ENCODE results near the gene CREB1. TPM values are rescaled to one million over a fixed set of nuclear protein-coding genes. Genes with fewer than 3 reads are reported as not detected.

The CREB1 gene
- total RNA-seq, 1 donor from 2014 or later: 127 TPM

- intact Hi-C loops (cut with micrococcal nuclease): loop anchor here (2.0 to 5.0 kb wide), 4 partner anchors 20 to 1284 kb away; no protein-coding TSS in a partner anchor
- no peaks in the 10 kb centered on the region for H3K9me3 Mint-ChIP-seq
- ChIA-PET CTCF (interaction anchor here (1.2 to 1.9 kb wide), 2 partner anchors 95 to 388 kb away, joined by 3 to 12 read pairs; partner anchors contain the start of gene METTL21A), POLR2A (interaction anchor here (0.5 to 5.6 kb wide), 53 partner anchors 9 to 1445 kb away, joined by 3 to 128 read pairs (median 5); partner anchors contain the start of genes CCNYL1, FASTKD2, FZD5 and IDH1)
- no peaks in the 10 kb centered on the region for H3K27me3 Mint-ChIP-seq
- peaks cover 38% of the 10 kb centered on the region for H3K36me3 Mint-ChIP-seq (ENCODE audit: low read depth)
- DNase-seq (peak; percentile 51), ATAC-seq (ENCODE audit: low read depth) (peak; percentile 2)
- peak overlapping the region; percentile 95 for H3K4me3 Mint-ChIP-seq
- no peak for TF ChIP-seq CTCF (IDR thresholded peaks at IDR 0.05)
- H3K27ac Mint-ChIP-seq: peak overlapping the region; percentile 100
- H3K4me1 Mint-ChIP-seq: peaks cover 75% of the 10 kb centered on the region
These were observed 634 bp downstream of the CREB1 start for GRCh38 chr2:207530160-207531031.

DNA sequence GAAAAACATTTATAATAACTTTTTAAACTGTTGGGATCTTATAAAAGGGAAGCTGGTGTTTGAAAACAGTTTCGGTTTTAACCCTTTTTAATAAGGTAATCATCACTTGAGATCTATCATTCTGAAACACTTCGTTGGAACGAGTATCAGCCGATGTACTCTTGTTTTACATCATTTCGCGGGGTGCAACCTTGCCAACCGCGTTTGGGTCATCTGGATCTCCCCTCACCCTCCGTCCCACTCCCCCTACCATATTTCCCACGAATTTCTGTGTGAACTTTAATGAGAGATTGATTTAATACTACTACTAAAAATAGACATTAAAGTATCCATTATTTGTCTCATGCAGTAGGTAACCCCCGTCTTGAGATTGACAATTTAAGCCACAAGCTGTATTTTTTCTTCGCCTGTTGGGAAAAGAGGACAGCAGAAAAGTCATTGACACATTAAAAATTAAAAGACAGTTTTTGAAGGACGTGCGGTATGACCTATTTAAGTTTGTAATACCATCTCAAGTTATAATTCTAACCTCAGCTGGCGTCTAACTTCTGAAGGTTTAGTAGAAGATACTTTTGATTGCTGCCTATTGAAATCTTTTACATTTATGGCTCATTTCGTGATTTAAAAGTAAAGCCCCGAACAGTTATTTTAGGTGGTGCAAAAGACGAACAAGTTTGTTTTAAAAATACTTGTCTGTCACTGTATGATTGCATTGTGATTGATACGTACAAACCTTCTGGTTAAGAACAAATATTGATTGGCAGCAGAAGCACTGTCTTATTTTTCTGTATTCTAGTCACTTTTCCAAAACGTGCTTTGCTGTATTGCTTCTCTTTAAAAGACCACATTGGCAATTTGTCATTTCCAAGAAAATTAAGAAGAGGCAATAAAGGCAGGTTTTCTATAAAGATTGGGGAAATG, 1.5 kb downstream of the CREB1 start:
- H3K36me3 Mint-ChIP-seq (ENCODE audit: low read depth): peaks cover 38% of the 10 kb centered on the region
- no peak for ATAC-seq (ENCODE audit: low read depth)
- POLR2A ChIA-PET: interaction anchor here (0.7 to 5.6 kb wide), 38 partner anchors 8 to 797 kb away, joined by 3 to 128 read pairs (median 5); partner anchors contain the start of genes CCNYL1, FASTKD2, FZD5 and KLF7
- peak overlapping the region; percentile 97 for H3K27ac Mint-ChIP-seq
- no peak for TF ChIP-seq CTCF (IDR thresholded peaks at IDR 0.05)
- no peak for DNase-seq
- intact Hi-C loops (cut with micrococcal nuclease): loop anchor here (2.0 to 5.0 kb wide), 4 partner anchors 20 to 1284 kb away; no protein-coding TSS in a partner anchor
- H3K4me1 Mint-ChIP-seq: peaks cover 68% of the 10 kb centered on the region
- H3K27me3 Mint-ChIP-seq: no peaks in the 10 kb centered on the region
- peak overlapping the region; percentile 94 for H3K4me3 Mint-ChIP-seq
- H3K9me3 Mint-ChIP-seq: no peaks in the 10 kb centered on the region
- CTCF ChIA-PET: interaction anchor here (1.2 to 1.9 kb wide), 2 partner anchors 94 to 389 kb away, joined by 3 to 12 read pairs; partner anchors contain the start of gene METTL21A

- ChIA-PET POLR2A (interaction anchor here (0.7 to 5.6 kb wide), 6 partner anchors 17 to 1318 kb away, joined by 3 to 128 read pairs (median 3); partner anchors contain the start of gene METTL21A), CTCF (interaction anchor here (0.7 kb wide), 1 partner anchor 241 kb away, joined by 3 read pairs; no protein-coding TSS in a partner anchor)
- intact Hi-C loops (cut with micrococcal nuclease): loop anchor here (1.0 to 5.0 kb wide), 3 partner anchors 9 to 780 kb away; no protein-coding TSS in a partner anchor
- no peak for ATAC-seq (ENCODE audit: low read depth)
- peaks cover 35% of the 10 kb centered on the region for H3K36me3 Mint-ChIP-seq (ENCODE audit: low read depth)
- no peak for DNase-seq
- H3K27ac Mint-ChIP-seq: peak overlapping the region; percentile 97
- peak overlapping the region; percentile 94 for H3K4me3 Mint-ChIP-seq
- no peak for TF ChIP-seq CTCF (IDR thresholded peaks at IDR 0.05)
- peaks cover 64% of the 10 kb centered on the region for H3K4me1 Mint-ChIP-seq
- H3K9me3 Mint-ChIP-seq: no peaks in the 10 kb centered on the region
- no peaks in the 10 kb centered on the region for H3K27me3 Mint-ChIP-seq
These were observed 2.9 kb downstream of the CREB1 start for GRCh38 chr2:207532676-207533075.

GRCh38 chr2:207533461-207534008, 3.8 kb downstream of the CREB1 start:
- Mint-ChIP-seq H3K36me3 (ENCODE audit: low read depth) (peaks cover 37% of the 10 kb centered on the region), H3K4me1 (peaks cover 64% of the 10 kb centered on the region), H3K27me3 (no peaks in the 10 kb centered on the region), H3K4me3 (peak overlapping the region; percentile 7), H3K9me3 (no peaks in the 10 kb centered on the region), H3K27ac (peak overlapping the region; percentile 50)
- no peak for TF ChIP-seq CTCF (IDR thresholded peaks at IDR 0.05)
- CTCF ChIA-PET: interaction anchor here (0.6 to 1.3 kb wide), 4 partner anchors 11 to 240 kb away, joined by 3 to 4 read pairs (median 3); partner anchors contain the start of gene METTL21A
- intact Hi-C loops (cut with micrococcal nuclease): loop anchor here (1.0 to 5.0 kb wide), 3 partner anchors 8 to 779 kb away; no protein-coding TSS in a partner anchor
- POLR2A ChIA-PET: interaction anchor here (0.6 to 0.9 kb wide), 7 partner anchors 16 to 1319 kb away, joined by 3 to 4 read pairs (median 3); partner anchors contain the start of gene METTL21A
- ATAC-seq (ENCODE audit: low read depth) (no peak), DNase-seq (no peak)
